Loucy (cell line): ENCODE results near the gene ADAM30.

ENCODE experiments used
- H2AFZ ChIP-seq: fragments of 200-600 bp; sonication (generic); 2 replicates; pipeline ENCODE4 v1.6.0; 2016; ENCODE audit warnings: antibody characterized with exemption, mild to moderate bottlenecking, low read length, moderate library complexity
- H3F3A ChIP-seq: fragments of 200-600 bp; 2 replicates; pipeline ENCODE4 v1.6.0; 2016; ENCODE audit warnings: antibody characterized with exemption, low read depth, mild to moderate bottlenecking
- H3K27me3 ChIP-seq: fragments of 200-600 bp; sonication (generic); 2 replicates; pipeline ENCODE4 v1.6.1; 2014; ENCODE audit warnings: low read length, mild to moderate bottlenecking; ENCODE audit not compliant: insufficient read depth, poor library complexity, severe bottlenecking
- H3K36me3 ChIP-seq: fragments of 200-600 bp; sonication (generic); 2 replicates; pipeline ENCODE4 v1.6.1; 2016; ENCODE audit warnings: low read length; ENCODE audit not compliant: insufficient read depth
- H3K4me1 ChIP-seq: fragments of 200-600 bp; sonication (generic); 2 replicates; pipeline ENCODE4 v1.5.1; 2014; ENCODE audit warnings: low read length, mild to moderate bottlenecking; ENCODE audit not compliant: insufficient read depth, poor library complexity, severe bottlenecking
- H3K4me2 ChIP-seq: fragments of 200-600 bp; sonication (generic); 2 replicates; pipeline ENCODE4 v1.6.0; 2014; ENCODE audit warnings: antibody characterized with exemption, low read length, low read depth, mild to moderate bottlenecking; ENCODE audit not compliant: poor library complexity, severe bottlenecking
- H3K4me3 ChIP-seq: fragments of 200-600 bp; sonication (generic); 2 replicates; pipeline ENCODE4 v1.5.1; 2014; ENCODE audit warnings: low read length, mild to moderate bottlenecking, mixed read lengths; ENCODE audit not compliant: poor library complexity, severe bottlenecking
- H3K79me2 ChIP-seq: fragments of 200-600 bp; sonication (generic); 2 replicates; pipeline ENCODE4 v1.6.1; 2014; ENCODE audit warnings: low read length; ENCODE audit not compliant: insufficient read depth
- H3K9ac ChIP-seq: fragments of 200-600 bp; sonication (generic); 2 replicates; pipeline ENCODE4 v1.6.0; 2014; ENCODE audit warnings: mild to moderate bottlenecking, low read depth, low read length, moderate library complexity; ENCODE audit not compliant: poor library complexity, severe bottlenecking
- H3K9me2 ChIP-seq: fragments of 200-600 bp; sonication (generic); replicated peaks from 2 replicates; pipeline ENCODE4 v1.6.1; 2016; ENCODE audit warnings: low read depth, low read length, mixed read lengths
- H3K9me3 ChIP-seq: fragments of 200-600 bp; sonication (generic); 2 replicates; pipeline ENCODE4 v1.6.1; 2014; ENCODE audit warnings: mild to moderate bottlenecking, antibody characterized with exemption, low read length, low read depth; ENCODE audit not compliant: insufficient read depth
- H4K20me1 ChIP-seq: fragments of 200-600 bp; sonication (generic); 2 replicates; pipeline ENCODE4 v1.6.0; 2014; ENCODE audit warnings: antibody characterized with exemption, low read length, mild to moderate bottlenecking; ENCODE audit not compliant: insufficient read depth, poor library complexity, severe bottlenecking
- CTCF ChIP-seq: fragments of 200-600 bp; sonication (generic); conservative IDR thresholded peaks from 2 replicates; pipeline ENCODE4 v1.5.1; 2014; ENCODE audit warnings: mild to moderate bottlenecking, antibody characterized with exemption, low read length
- EZH2phosphoT487 ChIP-seq: fragments of 200-600 bp; IDR thresholded peaks from 2 replicates; pipeline ENCODE4 v1.6.1; 2018; ENCODE audit warnings: antibody characterized with exemption, mild to moderate bottlenecking, moderate library complexity, borderline replicate concordance

The ADAM30 gene

GRCh38 chr1:119866451-119866850 is 29.9 kb downstream of the ADAM30 start:
- TF ChIP-seq EZH2phosphoT487 (no peak), CTCF (no peak)
- H3K36me3 ChIP-seq = no peaks in the 10 kb centered on the region
- no peak overlapping the region for H3K9ac ChIP-seq
- no peaks in the 10 kb centered on the region for H3K9me2 ChIP-seq
- H3K9me3 ChIP-seq = no peaks in the 10 kb centered on the region
- H3K4me2 ChIP-seq = no peak overlapping the region
- no peaks in the 10 kb centered on the region for H3F3A ChIP-seq
- H3K4me3 ChIP-seq = no peak overlapping the region
- H3K27me3 ChIP-seq = no peaks in the 10 kb centered on the region
- H3K4me1 ChIP-seq = peaks cover 8% of the 10 kb centered on the region
- no peak overlapping the region for H2AFZ ChIP-seq
- H3K79me2 ChIP-seq = no peaks in the 10 kb centered on the region
- H4K20me1 ChIP-seq = no peaks in the 10 kb centered on the region

GRCh38 chr1:119865627-119866026 is 30.7 kb downstream of the ADAM30 start:
- Histone ChIP-seq H3K9ac (no peak overlapping the region), H3K27me3 (no peaks in the 10 kb centered on the region), H3K4me3 (no peak overlapping the region), H3K4me2 (no peak overlapping the region), H3K9me3 (no peaks in the 10 kb centered on the region), H4K20me1 (no peaks in the 10 kb centered on the region), H3K36me3 (no peaks in the 10 kb centered on the region), H3F3A (no peaks in the 10 kb centered on the region), H3K79me2 (no peaks in the 10 kb centered on the region), H2AFZ (no peak overlapping the region), H3K4me1 (peaks cover 12% of the 10 kb centered on the region), H3K9me2 (no peaks in the 10 kb centered on the region)
- no peak for TF ChIP-seq CTCF
- TF ChIP-seq EZH2phosphoT487 = no peak

- Histone ChIP-seq H3K9me3 (no peaks in the 10 kb centered on the region), H4K20me1 (no peaks in the 10 kb centered on the region), H2AFZ (no peak overlapping the region), H3K9me2 (no peaks in the 10 kb centered on the region), H3K27me3 (no peaks in the 10 kb centered on the region), H3K79me2 (no peaks in the 10 kb centered on the region), H3K9ac (no peak overlapping the region), H3K4me1 (peaks cover 40% of the 10 kb centered on the region), H3K36me3 (no peaks in the 10 kb centered on the region), H3F3A (peaks cover 9% of the 10 kb centered on the region), H3K4me2 (no peak overlapping the region), H3K4me3 (no peak overlapping the region)
- TF ChIP-seq EZH2phosphoT487 (no peak), CTCF (no peak)
Measured at GRCh38 chr1:119862276-119862675, 34.0 kb downstream of the ADAM30 start.
